Measurements from ENCODE around the gene INHBE.
"Not testable (repeated sequence)": the region's sequence is repeated elsewhere in the genome, so short reads cannot be mapped to it uniquely, and the experiment has no call there.

Gene INHBE

DNA sequence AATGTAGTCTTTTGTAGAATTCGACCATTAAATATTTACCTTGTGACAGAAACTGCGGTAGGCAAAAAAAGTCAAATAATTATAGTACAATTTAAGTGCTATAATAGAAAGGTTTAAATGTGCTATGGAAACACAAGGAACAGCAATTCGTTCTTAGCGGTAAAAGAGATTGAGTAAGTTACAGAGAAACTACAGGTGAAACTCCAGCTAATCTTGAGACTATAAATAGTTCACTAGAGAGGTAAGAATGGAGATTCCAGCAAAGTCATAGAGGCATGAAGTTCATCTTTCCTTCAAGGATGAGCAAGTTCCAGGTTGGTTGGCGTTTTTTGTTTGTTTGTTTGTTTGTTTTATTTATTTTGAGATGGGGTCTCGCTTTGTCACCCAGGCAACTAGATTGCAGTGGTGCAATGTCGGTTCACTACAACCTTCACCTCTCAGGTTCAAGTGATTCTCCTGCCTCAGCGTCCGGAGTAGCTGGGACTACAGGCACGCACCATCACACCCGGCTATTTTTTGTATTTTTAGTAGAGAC is 23.4 kb upstream of the INHBE start:
- Histone ChIP-seq H3K9me3 (ENCODE audit: control insufficient read depth, insufficient read depth, low read length) (no peaks in the 10 kb centered on the region), H3K9ac (ENCODE audit: low read depth, low read length) (peak overlapping the region; percentile 55), H3K36me3 (ENCODE audit: insufficient read depth, low read length) (no peaks in the 10 kb centered on the region), H3K4me1 (ENCODE audit: insufficient read depth, low read length) (peaks cover 7% of the 10 kb centered on the region; the same call in 1 of the 2 replicates)

- Histone ChIP-seq H3K9ac (ENCODE audit: low read depth, low read length) (no peak overlapping the region), H3K9me3 (ENCODE audit: control insufficient read depth, insufficient read depth, low read length) (no peaks in the 10 kb centered on the region), H3K4me1 (ENCODE audit: insufficient read depth, low read length) (peaks cover 7% of the 10 kb centered on the region; the same call in 1 of the 2 replicates), H3K36me3 (ENCODE audit: insufficient read depth, low read length) (no peaks in the 10 kb centered on the region)
Measured at GRCh38 chr12:57433370-57433769, 21.7 kb upstream of the INHBE start.

- H3K9me3 ChIP-seq (ENCODE audit: control insufficient read depth, insufficient read depth, low read length), result no peaks in the 10 kb centered on the region
- H3K4me1 ChIP-seq (ENCODE audit: insufficient read depth, low read length), result peaks cover 7% of the 10 kb centered on the region; the same call in 1 of the 2 replicates
- no peaks in the 10 kb centered on the region for H3K36me3 ChIP-seq (ENCODE audit: insufficient read depth, low read length)
- H3K9ac ChIP-seq (ENCODE audit: low read depth, low read length), result no peak within 1 kb of the TSS
Measured at GRCh38 chr12:57434517-57435223, 20.4 kb upstream of the INHBE start, which contains the start of gene INHBC. INHBC (plus strand) TSS chr12:57434784; CDS start chr12:57434887, 103 bp downstream.

- H3K9me3 ChIP-seq (ENCODE audit: control insufficient read depth, insufficient read depth, low read length), result no peaks in the 10 kb centered on the region
- peaks cover 7% of the 10 kb centered on the region; the same call in 1 of the 2 replicates for H3K4me1 ChIP-seq (ENCODE audit: insufficient read depth, low read length)
- H3K36me3 ChIP-seq (ENCODE audit: insufficient read depth, low read length), result no peaks in the 10 kb centered on the region
- no peak overlapping the region for H3K9ac ChIP-seq (ENCODE audit: low read depth, low read length)
Measured at GRCh38 chr12:57435293-57435692, 19.8 kb upstream of the INHBE start.

DNA sequence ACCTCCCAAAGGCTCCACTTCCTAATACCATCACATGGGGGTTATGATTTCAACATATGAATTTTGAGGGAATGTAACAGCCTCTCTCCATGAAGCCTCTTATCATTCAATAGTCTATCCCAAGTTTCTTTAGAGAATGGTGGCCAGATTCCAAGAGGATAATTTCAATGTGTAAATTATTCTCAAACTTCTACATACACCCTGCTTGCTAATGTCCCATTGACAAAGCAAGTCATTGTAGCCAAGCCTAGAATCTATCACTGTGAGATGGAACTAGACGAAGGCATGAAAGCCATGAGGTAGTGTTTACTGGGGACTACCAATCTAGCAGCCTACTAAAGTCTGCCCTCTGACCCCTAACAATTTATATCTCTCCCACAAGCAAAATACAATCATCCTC is 16.7 kb upstream of the INHBE start:
- H3K9ac ChIP-seq (ENCODE audit: low read depth, low read length), result no peak overlapping the region
- peaks cover 7% of the 10 kb centered on the region; the same call in 1 of the 2 replicates for H3K4me1 ChIP-seq (ENCODE audit: insufficient read depth, low read length)
- no peaks in the 10 kb centered on the region for H3K36me3 ChIP-seq (ENCODE audit: insufficient read depth, low read length)
- H3K9me3 ChIP-seq (ENCODE audit: control insufficient read depth, insufficient read depth, low read length), result no peaks in the 10 kb centered on the region

GRCh38 chr12:57439762-57440266 is 15.3 kb upstream of the INHBE start:
- H3K9ac ChIP-seq (ENCODE audit: low read depth, low read length), result no peak overlapping the region
- no peaks in the 10 kb centered on the region for H3K36me3 ChIP-seq (ENCODE audit: insufficient read depth, low read length)
- H3K4me1 ChIP-seq (ENCODE audit: insufficient read depth, low read length), result peaks cover 2% of the 10 kb centered on the region; the same call in 1 of the 2 replicates
- H3K9me3 ChIP-seq (ENCODE audit: control insufficient read depth, insufficient read depth, low read length), result no peaks in the 10 kb centered on the region

- H3K4me1 ChIP-seq (ENCODE audit: insufficient read depth, low read length); H3K9me3 ChIP-seq (ENCODE audit: control insufficient read depth, insufficient read depth, low read length); H3K36me3 ChIP-seq (ENCODE audit: insufficient read depth, low read length); H3K9ac ChIP-seq (ENCODE audit: low read depth, low read length): not testable (repeated sequence)
Measured at GRCh38 chr12:57441393-57441792, 13.7 kb upstream of the INHBE start.

- Histone ChIP-seq H3K9me3 (ENCODE audit: control insufficient read depth, insufficient read depth, low read length) (no peaks in the 10 kb centered on the region), H3K36me3 (ENCODE audit: insufficient read depth, low read length) (no peaks in the 10 kb centered on the region), H3K9ac (ENCODE audit: low read depth, low read length) (no peak overlapping the region), H3K4me1 (ENCODE audit: insufficient read depth, low read length) (no peaks in the 10 kb centered on the region)
Measured at GRCh38 chr12:57441846-57442427, 13.2 kb upstream of the INHBE start.

- H3K4me1 ChIP-seq (ENCODE audit: insufficient read depth, low read length); H3K36me3 ChIP-seq (ENCODE audit: insufficient read depth, low read length); H3K9ac ChIP-seq (ENCODE audit: low read depth, low read length); H3K9me3 ChIP-seq (ENCODE audit: control insufficient read depth, insufficient read depth, low read length): not testable (repeated sequence)
Measured at GRCh38 chr12:57444337-57444736, 10.8 kb upstream of the INHBE start.

GRCh38 chr12:57444744-57445143 is 10.4 kb upstream of the INHBE start:
- no peaks in the 10 kb centered on the region for H3K4me1 ChIP-seq (ENCODE audit: insufficient read depth, low read length)
- no peaks in the 10 kb centered on the region for H3K9me3 ChIP-seq (ENCODE audit: control insufficient read depth, insufficient read depth, low read length)
- no peaks in the 10 kb centered on the region for H3K36me3 ChIP-seq (ENCODE audit: insufficient read depth, low read length)
- H3K9ac ChIP-seq (ENCODE audit: low read depth, low read length), result no peak overlapping the region

GRCh38 chr12:57446292-57446960 is 8.7 kb upstream of the INHBE start:
- H3K36me3 ChIP-seq (ENCODE audit: insufficient read depth, low read length), result no peaks in the 10 kb centered on the region
- H3K9ac ChIP-seq (ENCODE audit: low read depth, low read length), result no peak overlapping the region
- 0 out of 2 replicates have a peak, but pooled peaks cover under 1% of the 10 kb centered on the region for H3K4me1 ChIP-seq (ENCODE audit: insufficient read depth, low read length)
- H3K9me3 ChIP-seq (ENCODE audit: control insufficient read depth, insufficient read depth, low read length), result no peaks in the 10 kb centered on the region

GRCh38 chr12:57448669-57449068 is 6.4 kb upstream of the INHBE start:
- no peaks in the 10 kb centered on the region for H3K36me3 ChIP-seq (ENCODE audit: insufficient read depth, low read length)
- peaks cover 13% of the 10 kb centered on the region for H3K4me1 ChIP-seq (ENCODE audit: insufficient read depth, low read length)
- no peak overlapping the region for H3K9ac ChIP-seq (ENCODE audit: low read depth, low read length)
- no peaks in the 10 kb centered on the region for H3K9me3 ChIP-seq (ENCODE audit: control insufficient read depth, insufficient read depth, low read length)

DNA sequence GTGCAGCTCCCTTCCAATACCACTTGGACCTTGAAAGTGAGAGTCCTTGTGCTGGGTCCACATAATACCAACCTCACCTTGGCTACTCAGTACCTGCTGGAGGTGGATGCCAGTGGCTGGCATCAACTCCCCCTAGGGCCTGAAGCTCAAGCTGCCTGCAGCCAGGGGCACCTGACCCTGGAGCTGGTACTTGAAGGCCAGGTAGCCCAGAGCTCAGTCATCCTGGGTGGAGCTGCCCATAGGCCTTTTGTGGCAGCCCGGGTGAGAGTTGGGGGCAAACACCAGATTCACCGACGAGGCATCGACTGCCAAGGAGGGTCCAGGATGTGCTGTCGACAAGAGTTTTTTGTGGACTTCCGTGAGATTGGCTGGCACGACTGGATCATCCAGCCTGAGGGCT is 5.7 kb upstream of the INHBE start:
- no peaks in the 10 kb centered on the region for H3K36me3 ChIP-seq (ENCODE audit: insufficient read depth, low read length)
- no peak overlapping the region for H3K9ac ChIP-seq (ENCODE audit: low read depth, low read length)
- H3K4me1 ChIP-seq (ENCODE audit: insufficient read depth, low read length), result peaks cover 18% of the 10 kb centered on the region
- no peaks in the 10 kb centered on the region for H3K9me3 ChIP-seq (ENCODE audit: control insufficient read depth, insufficient read depth, low read length)

GRCh38 chr12:57450057-57450456 is 5.0 kb upstream of the INHBE start:
- no peaks in the 10 kb centered on the region for H3K36me3 ChIP-seq (ENCODE audit: insufficient read depth, low read length)
- peaks cover 23% of the 10 kb centered on the region for H3K4me1 ChIP-seq (ENCODE audit: insufficient read depth, low read length)
- no peak overlapping the region for H3K9ac ChIP-seq (ENCODE audit: low read depth, low read length)
- no peaks in the 10 kb centered on the region for H3K9me3 ChIP-seq (ENCODE audit: control insufficient read depth, insufficient read depth, low read length)

Measured in ES-I3 (cell line).